GM03348 (cell line): Measurements from ENCODE around the gene LPIN1.
A peak's percentile ranks its signal among the peaks of the same experiment; 100 is the strongest.

Source experiments
- DNase-seq: peaks from one replicate; pipeline ENCODE4 v3.0.0; 2012; ENCODE audit warnings: low spot score

LPIN1 gene

GRCh38 chr2:11762799-11763461 lies 16.5 kb downstream of the LPIN1 start:
- no peak for DNase-seq

DNA sequence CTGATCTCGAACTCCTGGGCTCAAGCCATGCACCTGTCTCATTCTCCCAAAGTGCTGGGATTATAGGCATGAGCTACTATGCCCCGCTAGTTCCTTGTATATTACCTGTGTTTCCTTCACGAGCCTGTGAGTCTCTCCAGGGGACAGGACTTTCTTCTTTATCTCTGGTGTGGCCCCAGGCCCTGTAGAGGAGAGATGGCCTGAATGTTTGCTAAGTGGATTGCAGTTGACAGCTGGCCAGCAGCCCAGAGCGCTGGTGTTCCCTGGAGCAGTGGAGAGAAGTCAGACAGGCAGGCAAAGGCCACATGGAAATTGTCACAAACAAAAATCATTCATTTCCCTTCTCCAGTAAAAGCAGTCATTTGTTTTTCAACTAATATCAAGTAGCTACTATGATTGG lies 17.9 kb downstream of the LPIN1 start:
- no peak for DNase-seq

GRCh38 chr2:11764920-11765319 lies 18.5 kb downstream of the LPIN1 start:
- DNase-seq: no peak

- no peak for DNase-seq
Measured at GRCh38 chr2:11765501-11765900, 19.1 kb downstream of the LPIN1 start.

- DNase-seq: no peak
Measured at GRCh38 chr2:11766016-11766415, 19.6 kb downstream of the LPIN1 start.

- no peak for DNase-seq
Measured at GRCh38 chr2:11767779-11768178, 21.3 kb downstream of the LPIN1 start.

DNA sequence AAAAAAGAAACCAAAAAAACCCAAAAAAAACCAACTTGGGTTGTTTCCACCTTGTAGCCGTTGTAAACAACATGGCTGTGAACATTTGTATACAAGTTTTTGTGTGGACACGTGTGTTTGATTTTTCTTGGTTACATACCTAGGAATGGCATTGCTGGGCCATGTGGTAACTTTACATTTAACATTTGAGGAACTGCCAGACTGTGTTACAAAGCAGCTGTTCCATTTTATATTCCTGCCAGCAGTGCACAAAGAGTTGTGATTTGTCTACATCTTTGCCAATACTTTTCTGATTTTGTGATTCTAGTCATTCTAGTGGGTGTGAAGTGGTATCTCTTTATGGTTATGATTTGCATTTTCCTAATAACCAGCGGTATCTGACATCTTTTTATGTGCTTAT lies 22.5 kb downstream of the LPIN1 start:
- DNase-seq: no peak

DNA sequence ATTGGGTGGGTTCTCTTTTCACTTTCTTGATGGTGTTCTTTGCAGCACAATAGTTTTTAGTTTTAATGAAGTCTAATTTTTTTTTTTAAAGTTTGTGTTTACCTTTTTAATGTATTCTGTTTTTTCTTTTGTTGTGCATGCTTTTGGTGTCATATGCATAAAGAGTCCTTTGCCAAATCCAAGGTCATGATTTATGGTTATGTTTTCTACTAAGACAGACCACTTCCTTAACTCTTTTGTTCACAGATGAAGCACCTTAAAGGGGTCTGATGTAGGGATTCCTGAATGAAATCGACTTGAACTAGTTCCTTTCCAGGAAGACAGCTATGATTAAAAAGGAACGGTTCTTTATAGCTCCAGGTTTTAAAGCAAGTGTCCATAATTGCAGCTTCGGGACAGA lies 23.1 kb downstream of the LPIN1 start:
- DNase-seq: no peak

DNA sequence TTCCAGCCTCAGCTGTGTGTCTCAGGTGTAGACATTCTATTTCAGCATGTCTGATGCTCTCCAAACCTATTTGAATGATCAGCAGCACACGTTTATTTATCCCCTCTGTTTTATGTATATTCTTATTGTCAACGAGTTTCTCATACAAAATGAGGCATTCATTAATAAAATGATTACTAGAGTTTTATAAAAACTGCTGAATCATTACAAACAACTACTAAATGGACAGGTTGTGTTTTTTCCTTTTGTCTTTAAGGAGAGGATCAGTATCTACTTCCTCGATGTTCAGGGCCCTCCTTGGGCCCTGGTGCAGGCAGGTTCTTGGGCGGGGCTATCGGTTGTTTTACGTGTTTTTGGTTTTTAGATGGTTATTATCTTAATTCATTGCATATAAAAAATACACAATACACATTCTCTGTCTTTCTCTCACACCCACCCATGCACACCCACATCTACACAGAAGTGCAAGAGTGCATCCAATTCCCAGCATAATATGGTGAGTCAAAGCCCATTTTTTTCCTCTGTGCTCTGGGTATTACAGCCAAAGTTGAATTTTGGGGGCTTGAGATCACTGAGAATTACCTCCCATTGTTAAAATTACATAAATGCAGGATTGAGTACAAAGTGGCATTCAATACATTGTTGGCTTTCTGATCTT lies 24.2 kb downstream of the LPIN1 start:
- DNase-seq: no peak

GRCh38 chr2:11771971-11772615 lies 25.7 kb downstream of the LPIN1 start:
- no peak for DNase-seq

GRCh38 chr2:11773111-11773510 lies 26.7 kb downstream of the LPIN1 start:
- DNase-seq: no peak

GRCh38 chr2:11773747-11774525 lies 27.5 kb downstream of the LPIN1 start:
- no peak for DNase-seq

DNA sequence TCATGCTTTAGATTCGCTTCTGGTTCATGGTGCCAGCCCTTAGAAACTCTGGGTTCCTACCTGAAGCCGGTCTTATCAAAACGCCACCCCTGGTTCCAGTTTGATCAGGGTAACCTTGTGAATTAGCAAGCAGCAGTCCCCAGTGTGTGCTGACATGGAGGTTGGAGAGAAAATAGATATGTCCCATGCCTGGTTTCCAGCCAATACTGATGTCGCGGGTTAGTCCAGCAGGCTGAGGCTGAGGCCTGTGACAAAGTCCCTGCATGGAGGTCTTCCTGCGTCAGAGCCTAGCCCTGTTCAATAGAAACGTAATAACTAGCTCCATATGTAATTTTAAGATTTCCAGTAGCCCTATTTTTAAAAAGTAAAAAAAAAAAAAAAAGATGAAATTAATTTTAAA lies 28.2 kb downstream of the LPIN1 start:
- no peak for DNase-seq

DNA sequence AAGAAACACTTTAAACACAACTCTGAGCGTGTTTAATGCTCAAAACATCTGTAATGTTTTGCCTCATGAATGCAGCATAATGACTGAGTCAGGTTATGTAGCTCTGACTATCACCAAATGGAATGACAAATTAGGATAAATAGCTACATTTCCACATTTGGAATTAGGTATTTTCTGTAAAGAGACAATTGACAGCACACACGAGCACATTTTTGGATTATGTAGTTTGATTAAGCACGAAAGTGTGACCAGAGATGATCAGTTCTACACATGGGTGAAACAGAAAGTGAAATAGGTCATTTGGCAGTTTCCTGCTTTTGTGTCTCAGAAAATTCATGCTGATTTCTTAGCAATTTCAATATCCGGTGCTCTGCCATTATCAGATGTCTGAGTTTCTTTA lies 29.0 kb downstream of the LPIN1 start:
- DNase-seq: peak; percentile 65

DNA sequence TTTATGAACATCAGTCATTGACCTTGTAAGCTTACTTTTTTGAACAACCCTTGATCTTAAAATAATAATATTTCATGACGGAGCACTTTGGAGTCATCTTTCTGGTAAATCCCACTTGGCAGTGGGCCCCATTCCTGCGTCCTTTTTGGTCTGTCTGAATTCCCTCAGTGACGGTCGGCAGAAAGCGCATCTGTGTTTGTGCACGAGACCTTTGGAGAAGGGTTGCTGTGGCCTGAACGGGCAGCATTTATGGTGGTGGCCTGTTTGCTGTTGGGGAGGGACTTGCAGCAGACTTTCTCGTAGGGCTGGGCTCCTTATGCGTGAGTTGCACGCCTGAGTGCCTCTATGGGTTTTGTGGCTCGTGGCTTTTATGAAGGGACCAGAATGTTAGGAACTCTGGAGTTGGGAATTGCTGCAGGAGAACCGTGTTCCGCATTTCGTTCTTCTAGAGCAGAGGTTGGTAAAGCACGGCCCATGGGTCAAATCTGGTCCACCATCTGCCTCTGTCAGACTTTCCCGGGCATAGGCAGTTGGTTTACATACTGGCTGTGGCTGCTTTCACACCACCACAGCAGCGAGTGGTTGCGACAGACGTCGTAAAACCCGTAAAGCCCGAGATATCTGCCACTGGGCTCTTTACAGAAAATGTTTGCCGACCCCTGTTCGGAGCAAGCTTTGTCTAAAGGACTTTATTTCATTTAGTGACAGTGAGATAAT lies 30.8 kb downstream of the LPIN1 start:
- no peak for DNase-seq

- DNase-seq: no peak
Measured at GRCh38 chr2:11777886-11778415, 31.5 kb downstream of the LPIN1 start.

DNA sequence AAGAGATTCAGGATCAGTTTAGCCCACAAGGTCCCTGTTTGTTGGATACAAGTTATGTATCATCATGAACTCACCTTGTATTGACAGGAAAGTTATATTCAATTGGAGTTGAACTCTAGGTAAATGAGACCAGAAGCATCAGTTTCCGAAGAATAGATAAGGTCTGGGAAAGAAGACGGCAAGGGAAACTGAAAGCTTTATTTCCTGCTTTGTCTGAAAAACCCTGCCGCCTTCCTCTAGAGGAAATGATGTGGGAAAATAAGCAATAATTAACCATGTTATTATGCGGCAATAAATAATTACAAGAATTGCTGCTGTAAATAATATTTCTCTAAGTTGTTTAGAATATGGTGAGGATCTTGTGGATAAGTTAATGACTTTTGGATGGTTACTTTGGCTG lies 32.0 kb downstream of the LPIN1 start:
- no peak for DNase-seq

GRCh38 chr2:11778923-11779757 lies 32.7 kb downstream of the LPIN1 start:
- peak; percentile 92 for DNase-seq

DNA sequence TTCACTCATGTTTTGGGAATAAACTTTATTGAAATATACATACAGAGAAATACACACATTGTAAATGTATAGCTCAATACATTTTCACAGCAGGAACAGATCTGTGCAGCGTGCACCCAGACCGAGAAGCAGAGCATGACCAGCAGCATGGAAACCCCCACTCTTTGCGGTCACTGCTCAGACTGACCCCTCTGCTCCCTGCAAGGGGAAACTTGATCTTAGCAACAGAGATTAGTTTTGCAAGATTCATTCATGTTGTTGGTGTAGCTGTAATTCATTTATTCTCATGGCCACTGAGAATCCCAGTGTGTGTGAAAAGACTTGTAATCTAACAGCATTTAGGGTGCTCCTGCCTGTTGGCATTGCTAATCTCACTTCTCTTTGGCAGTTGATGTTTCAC lies 35.2 kb downstream of the LPIN1 start:
- no peak for DNase-seq

DNA sequence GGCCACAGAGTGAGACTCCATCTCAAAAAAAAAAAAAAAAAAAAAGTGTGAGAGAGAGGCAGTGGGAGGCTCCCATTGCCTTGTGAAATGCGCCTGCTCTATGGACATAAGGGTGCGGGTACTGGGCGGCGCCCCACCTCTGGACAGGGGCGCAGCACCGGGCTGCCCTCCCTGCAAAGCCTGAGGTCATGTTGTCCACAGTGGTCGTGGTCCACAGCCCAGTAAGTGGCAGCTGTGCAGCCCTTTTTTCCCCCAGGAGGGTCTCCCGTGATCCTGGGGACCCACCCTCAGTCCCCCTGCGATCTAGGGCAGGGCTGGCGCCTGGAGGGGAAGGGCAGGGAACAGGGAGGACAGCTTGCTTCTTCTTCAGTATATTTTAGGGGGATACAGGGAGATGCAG lies 37.8 kb downstream of the LPIN1 start:
- DNase-seq: no peak
